ENCODE data around the gene CD1E.

The CD1E gene

GRCh38 chr1:158374860-158375259, 21.2 kb downstream of the CD1E start:
- TF ChIP-seq, protein P1, sequence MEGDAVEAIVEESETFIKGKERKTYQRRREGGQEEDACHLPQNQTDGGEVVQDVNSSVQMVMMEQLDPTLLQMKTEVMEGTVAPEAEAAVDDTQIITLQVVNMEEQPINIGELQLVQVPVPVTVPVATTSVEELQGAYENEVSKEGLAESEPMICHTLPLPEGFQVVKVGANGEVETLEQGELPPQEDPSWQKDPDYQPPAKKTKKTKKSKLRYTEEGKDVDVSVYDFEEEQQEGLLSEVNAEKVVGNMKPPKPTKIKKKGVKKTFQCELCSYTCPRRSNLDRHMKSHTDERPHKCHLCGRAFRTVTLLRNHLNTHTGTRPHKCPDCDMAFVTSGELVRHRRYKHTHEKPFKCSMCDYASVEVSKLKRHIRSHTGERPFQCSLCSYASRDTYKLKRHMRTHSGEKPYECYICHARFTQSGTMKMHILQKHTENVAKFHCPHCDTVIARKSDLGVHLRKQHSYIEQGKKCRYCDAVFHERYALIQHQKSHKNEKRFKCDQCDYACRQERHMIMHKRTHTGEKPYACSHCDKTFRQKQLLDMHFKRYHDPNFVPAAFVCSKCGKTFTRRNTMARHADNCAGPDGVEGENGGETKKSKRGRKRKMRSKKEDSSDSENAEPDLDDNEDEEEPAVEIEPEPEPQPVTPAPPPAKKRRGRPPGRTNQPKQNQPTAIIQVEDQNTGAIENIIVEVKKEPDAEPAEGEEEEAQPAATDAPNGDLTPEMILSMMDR (IDR thresholded peaks at IDR 0.05; ENCODE audit: low read depth, low read length), result no peak
- in situ Hi-C loops (cut with HindIII; ENCODE audit: low sequenced_read_pairs), result no loop called here
- no peak for DNase-seq (ENCODE audit: low read depth, low spot score)
- H3K4me3 ChIP-seq (ENCODE audit: low read depth, low read length), result no peak overlapping the region

GRCh38 chr1:158390331-158390730, 36.6 kb downstream of the CD1E start:
- H3K4me3 ChIP-seq (ENCODE audit: low read depth, low read length), result no peak overlapping the region
- no peak for DNase-seq (ENCODE audit: low read depth, low spot score)
- TF ChIP-seq, protein P1 (IDR thresholded peaks at IDR 0.05; ENCODE audit: low read depth, low read length), result no peak
- in situ Hi-C loops (cut with HindIII; ENCODE audit: low sequenced_read_pairs), result no loop called here

DNA sequence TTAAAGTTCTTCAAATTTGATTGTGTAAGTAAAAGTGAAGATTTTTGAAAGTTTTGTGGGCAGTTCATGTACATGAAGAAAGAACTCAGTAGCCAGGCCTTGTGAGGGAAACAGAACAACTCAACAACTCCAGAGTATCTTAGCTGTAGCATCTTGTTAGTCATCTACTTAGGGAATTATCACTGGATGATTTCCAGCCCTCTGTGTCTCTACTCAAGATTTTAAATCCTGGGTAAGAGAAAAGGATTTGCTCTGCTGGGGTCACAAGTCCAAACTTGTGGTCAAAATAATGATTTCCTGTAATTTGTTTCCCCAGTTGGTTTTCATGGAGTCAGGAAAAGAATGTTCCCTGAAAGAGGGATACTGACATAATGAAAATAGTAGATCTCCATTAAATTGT, 37.4 kb downstream of the CD1E start:
- in situ Hi-C loops (cut with HindIII; ENCODE audit: low sequenced_read_pairs), result no loop called here
- TF ChIP-seq, protein P1 (IDR thresholded peaks at IDR 0.05; ENCODE audit: low read depth, low read length), result no peak
- H3K4me3 ChIP-seq (ENCODE audit: low read depth, low read length), result no peak overlapping the region
- DNase-seq (ENCODE audit: low read depth, low spot score), result no peak

DNA sequence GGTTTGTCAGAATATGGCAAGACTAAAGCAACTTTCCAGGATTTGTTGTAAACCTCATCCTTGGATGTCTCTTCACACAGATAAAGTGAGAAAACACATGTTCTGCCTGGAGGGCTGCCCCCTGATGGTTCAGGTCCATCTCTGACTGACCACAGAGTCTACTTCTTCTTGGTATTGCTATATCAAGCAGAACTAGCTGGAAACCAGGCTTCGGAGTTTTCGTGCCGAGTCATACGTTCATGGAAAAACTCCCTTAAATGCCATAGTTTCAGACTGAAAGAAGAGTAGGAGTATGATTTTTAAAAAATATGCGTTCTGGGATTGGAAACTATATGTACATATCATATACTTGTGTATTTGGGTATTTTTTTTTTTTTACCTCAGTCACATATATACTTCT, 39.8 kb downstream of the CD1E start:
- no peak overlapping the region for H3K4me3 ChIP-seq (ENCODE audit: low read depth, low read length)
- in situ Hi-C loops (cut with HindIII; ENCODE audit: low sequenced_read_pairs), result no loop called here
- DNase-seq (ENCODE audit: low read depth, low spot score), result no peak
- TF ChIP-seq, protein P1 (IDR thresholded peaks at IDR 0.05; ENCODE audit: low read depth, low read length), result no peak

DNA sequence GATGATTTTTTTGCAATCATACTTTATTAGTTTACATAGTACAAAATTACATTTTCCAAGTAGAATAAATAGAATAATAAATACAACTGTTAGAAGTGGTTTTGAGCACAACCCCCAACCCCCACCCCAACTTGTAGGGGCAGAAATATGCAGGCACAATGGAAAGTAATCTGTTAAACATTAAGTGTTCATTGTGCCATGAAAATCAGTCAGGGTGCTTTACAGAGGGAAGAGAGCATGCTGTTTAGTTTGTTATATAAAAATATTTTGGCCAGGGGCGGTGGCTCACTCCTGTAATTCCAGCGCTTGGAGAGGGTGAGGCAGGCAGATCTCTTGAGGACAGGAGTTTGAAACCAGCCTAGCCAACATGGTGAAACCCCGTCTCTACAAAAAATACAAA, 43.0 kb downstream of the CD1E start:
- no peak for DNase-seq (ENCODE audit: low read depth, low spot score)
- in situ Hi-C loops (cut with HindIII; ENCODE audit: low sequenced_read_pairs), result no loop called here
- TF ChIP-seq, protein P1 (IDR thresholded peaks at IDR 0.05; ENCODE audit: low read depth, low read length), result no peak
- no peak overlapping the region for H3K4me3 ChIP-seq (ENCODE audit: low read depth, low read length)

DNA sequence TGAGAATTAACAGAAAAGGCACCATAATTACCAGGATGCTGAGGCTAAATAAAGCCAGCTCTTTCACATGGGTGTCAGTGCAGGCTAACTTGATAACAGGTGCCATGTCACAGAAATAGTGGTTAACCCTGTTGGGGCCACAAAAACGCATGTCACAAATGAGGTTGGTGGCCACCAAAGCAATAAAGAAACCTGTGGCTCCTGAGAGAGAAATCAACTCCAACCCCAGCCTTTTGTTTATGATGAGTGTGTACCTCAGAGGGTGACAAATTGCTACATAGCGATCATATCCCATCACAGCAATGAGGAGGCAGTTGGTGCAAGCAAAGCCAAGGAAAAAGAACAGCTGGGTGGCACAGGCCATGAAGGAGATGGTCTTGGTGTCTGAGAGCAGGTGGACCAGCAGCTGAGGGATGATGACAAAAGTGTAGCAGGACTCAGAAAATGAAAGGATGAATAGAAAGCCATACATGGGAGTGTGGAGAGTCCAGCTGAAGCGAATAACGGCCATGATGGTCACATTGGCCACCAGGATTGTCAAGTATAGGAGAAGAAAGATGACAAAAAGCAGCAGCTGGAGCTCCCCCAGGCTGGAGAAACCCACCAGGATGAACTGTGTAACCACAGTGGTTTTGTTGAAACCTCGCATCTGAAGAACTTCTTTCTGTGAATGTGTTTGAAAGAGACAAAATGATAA, 45.3 kb downstream of the CD1E start, which contains the start of gene OR10T2:
OR10T2 (minus strand) TSS at position 649 of the 697 bp plus-strand sequence; CDS start at position 649, 0 bp downstream.
- no peak within 1 kb of the TSS for H3K4me3 ChIP-seq (ENCODE audit: low read depth, low read length)
- DNase-seq (ENCODE audit: low read depth, low spot score), result no peak
- in situ Hi-C loops (cut with HindIII; ENCODE audit: low sequenced_read_pairs), result no loop called here
- TF ChIP-seq, protein P1 (IDR thresholded peaks at IDR 0.05; ENCODE audit: low read depth, low read length), result no peak

Measured in astrocyte of the spinal cord (primary cell).